Measurements from ENCODE around the gene NFIB. TPM values are rescaled to one million over a fixed set of nuclear protein-coding genes. Genes with fewer than 3 reads are reported as not detected.

The NFIB gene
- total RNA-seq, 1 experiment from 2014 or later: 18.6 TPM

DNA sequence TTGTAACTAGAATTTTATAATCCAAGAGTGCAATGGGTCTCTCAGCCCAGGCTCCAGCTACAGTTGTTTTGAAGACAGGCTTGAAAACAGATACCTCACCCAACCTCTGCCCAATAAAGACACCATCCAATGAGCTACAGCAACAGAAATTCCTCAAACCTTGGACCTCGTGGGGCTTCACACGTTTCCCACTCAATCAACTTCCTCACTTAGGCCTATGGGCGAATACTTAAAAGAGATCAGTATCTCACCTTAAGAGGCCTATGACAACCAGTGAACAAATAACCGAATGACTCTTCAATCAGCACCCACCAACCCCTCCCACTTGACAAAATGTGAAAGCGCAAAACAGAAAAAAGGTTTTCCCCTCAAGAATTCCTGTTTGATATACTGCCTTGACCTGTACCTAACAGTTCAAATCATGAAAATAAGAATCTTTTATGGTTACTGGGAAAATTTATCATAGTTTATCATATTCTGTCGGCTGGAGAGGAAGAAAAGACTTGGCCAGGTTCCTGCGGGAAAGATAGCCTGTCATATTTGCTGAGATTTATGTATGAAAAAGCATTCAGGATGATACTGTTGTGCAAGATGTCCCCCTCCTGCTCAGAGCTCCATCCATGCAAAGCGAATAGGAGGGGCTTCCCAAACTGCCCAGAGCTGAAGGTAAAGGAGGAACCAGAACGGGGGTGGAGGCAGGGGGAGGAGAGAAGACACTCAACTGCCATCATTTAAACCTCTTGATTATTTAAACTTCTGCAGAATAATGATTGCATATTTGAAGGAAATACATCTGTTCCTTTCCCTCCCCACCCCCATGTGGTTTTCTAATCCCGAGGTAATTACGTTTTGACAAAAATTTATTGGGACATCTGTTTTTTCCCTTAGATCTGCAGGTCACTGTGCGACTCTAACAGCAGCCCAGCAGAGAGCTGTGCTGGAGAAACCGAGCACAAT lies 256.3 kb downstream of the NFIB start:
- no peaks in the 10 kb centered on the region for H3K27me3 ChIP-seq (ENCODE audit: low read length)
- no peak for TF ChIP-seq EZH2phosphoT487 (IDR thresholded peaks at IDR 0.05; ENCODE audit: borderline replicate concordance, low read length)
- TF ChIP-seq, protein P1, sequence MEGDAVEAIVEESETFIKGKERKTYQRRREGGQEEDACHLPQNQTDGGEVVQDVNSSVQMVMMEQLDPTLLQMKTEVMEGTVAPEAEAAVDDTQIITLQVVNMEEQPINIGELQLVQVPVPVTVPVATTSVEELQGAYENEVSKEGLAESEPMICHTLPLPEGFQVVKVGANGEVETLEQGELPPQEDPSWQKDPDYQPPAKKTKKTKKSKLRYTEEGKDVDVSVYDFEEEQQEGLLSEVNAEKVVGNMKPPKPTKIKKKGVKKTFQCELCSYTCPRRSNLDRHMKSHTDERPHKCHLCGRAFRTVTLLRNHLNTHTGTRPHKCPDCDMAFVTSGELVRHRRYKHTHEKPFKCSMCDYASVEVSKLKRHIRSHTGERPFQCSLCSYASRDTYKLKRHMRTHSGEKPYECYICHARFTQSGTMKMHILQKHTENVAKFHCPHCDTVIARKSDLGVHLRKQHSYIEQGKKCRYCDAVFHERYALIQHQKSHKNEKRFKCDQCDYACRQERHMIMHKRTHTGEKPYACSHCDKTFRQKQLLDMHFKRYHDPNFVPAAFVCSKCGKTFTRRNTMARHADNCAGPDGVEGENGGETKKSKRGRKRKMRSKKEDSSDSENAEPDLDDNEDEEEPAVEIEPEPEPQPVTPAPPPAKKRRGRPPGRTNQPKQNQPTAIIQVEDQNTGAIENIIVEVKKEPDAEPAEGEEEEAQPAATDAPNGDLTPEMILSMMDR (conservative IDR thresholded peaks at IDR 0.05; ENCODE audit: low read depth, low read length): no peak
- TF ChIP-seq EZH2 (IDR thresholded peaks at IDR 0.05; ENCODE audit: low read length, unreplicated experiment): no peak

DNA sequence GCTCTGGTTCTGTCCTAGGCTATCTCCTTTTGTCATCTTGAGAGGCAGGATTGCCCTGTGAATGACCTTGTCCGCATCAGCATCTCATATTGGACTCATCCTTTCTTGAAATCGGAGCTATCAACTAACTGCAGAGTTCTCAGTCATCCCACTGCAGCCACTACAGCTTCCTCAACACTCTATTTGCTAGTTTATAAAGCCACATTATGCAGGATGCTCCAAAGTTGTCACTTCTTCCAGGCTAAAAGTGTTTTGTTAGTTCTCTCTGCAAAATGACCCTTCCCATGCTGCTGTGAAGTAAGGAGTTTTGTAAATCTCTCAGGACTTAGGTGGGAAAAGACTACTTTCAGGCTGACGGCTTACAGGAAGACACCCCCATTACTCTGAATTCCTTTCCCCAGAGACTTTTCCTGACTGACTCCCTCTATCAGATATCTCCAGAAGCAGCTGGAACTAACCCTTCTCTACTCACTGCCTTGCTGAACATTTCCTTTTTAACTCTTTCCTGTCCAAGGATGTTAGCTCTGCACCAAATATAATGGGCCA lies 257.6 kb downstream of the NFIB start:
- Histone ChIP-seq H3K27ac (ENCODE audit: low read length) (no peak overlapping the region), H2AFZ (ENCODE audit: low read length) (no peak overlapping the region), H3K27me3 (ENCODE audit: low read length) (no peaks in the 10 kb centered on the region), H3K4me1 (ENCODE audit: insufficient read depth, low read length) (peaks cover 6% of the 10 kb centered on the region; the same call in 1 of the 2 replicates), H3K4me3 (ENCODE audit: low read length) (no peak overlapping the region), H3K9ac (ENCODE audit: low read length) (no peak overlapping the region), H4K20me1 (ENCODE audit: low read length) (no peaks in the 10 kb centered on the region), H3K4me2 (ENCODE audit: low read length) (no peak overlapping the region), H3K9me2 (replicated peaks; ENCODE audit: low read length) (no peaks in the 10 kb centered on the region), H3K79me2 (ENCODE audit: low read length) (no peaks in the 10 kb centered on the region), H3K36me3 (ENCODE audit: low read depth, low read length) (no peaks in the 10 kb centered on the region), H3F3A (ENCODE audit: low read length, unreplicated experiment) (no peaks in the 10 kb centered on the region), H3K9me3 (ENCODE audit: low read length) (no peaks in the 10 kb centered on the region)
- no peak for TF ChIP-seq EZH2 (IDR thresholded peaks at IDR 0.05; ENCODE audit: low read length, unreplicated experiment)
- TF ChIP-seq, protein P1 (conservative IDR thresholded peaks at IDR 0.05; ENCODE audit: low read depth, low read length): no peak
- no peak for TF ChIP-seq EZH2phosphoT487 (IDR thresholded peaks at IDR 0.05; ENCODE audit: borderline replicate concordance, low read length)
- ChIA-PET POLR2A (ENCODE audit: unreplicated experiment) (no interaction called here), CTCF (no interaction called here)
- intact Hi-C loops (cut with micrococcal nuclease): no loop called here
- DNase-seq: no peak
- no peak for ATAC-seq
- BruUV-seq (replicated peaks): no TSS peak

More for the DNA sequence above, 256.3 kb downstream of the NFIB start:
- ChIA-PET POLR2A (ENCODE audit: unreplicated experiment) (no interaction called here), CTCF (no interaction called here)
- H3K9ac ChIP-seq (ENCODE audit: low read length): no peak overlapping the region
- H3K36me3 ChIP-seq (ENCODE audit: low read depth, low read length): no peaks in the 10 kb centered on the region
- H3K4me2 ChIP-seq (ENCODE audit: low read length): no peak overlapping the region
- intact Hi-C loops (cut with micrococcal nuclease): no loop called here
- H3K9me2 ChIP-seq (replicated peaks; ENCODE audit: low read length): no peaks in the 10 kb centered on the region
- no peaks in the 10 kb centered on the region for H3F3A ChIP-seq (ENCODE audit: low read length, unreplicated experiment)
- BruUV-seq (replicated peaks): no TSS peak
- no peaks in the 10 kb centered on the region for H3K9me3 ChIP-seq (ENCODE audit: low read length)
- no peak overlapping the region for H3K27ac ChIP-seq (ENCODE audit: low read length)
- DNase-seq (no peak), ATAC-seq (no peak)
- H2AFZ ChIP-seq (ENCODE audit: low read length): no peak overlapping the region
- no peaks in the 10 kb centered on the region for H3K79me2 ChIP-seq (ENCODE audit: low read length)
- peaks cover 4% of the 10 kb centered on the region for H3K4me1 ChIP-seq (ENCODE audit: insufficient read depth, low read length)
- no peak overlapping the region for H3K4me3 ChIP-seq (ENCODE audit: low read length)
- H4K20me1 ChIP-seq (ENCODE audit: low read length): no peaks in the 10 kb centered on the region

DNA sequence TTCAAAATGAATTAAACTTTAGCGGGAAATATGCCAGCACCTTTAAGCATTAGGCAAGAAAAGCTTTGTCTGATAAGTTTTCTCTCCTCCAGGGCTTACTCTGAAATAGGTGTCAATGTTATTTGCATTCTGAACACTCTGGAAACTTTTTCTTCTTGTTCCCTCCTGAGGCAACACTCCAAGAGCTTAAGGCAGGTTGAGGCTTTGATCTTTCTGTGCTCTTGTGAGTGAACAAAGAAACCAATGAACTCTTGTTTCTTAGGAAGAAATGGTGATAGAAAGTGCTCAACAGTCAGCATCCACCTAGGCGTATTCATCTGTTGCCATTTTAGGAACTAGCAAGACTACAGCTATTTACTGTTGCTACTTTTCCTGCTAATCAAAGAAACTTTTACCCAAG lies 259.8 kb downstream of the NFIB start:
- ChIA-PET CTCF (no interaction called here), POLR2A (ENCODE audit: unreplicated experiment) (no interaction called here)
- Histone ChIP-seq H2AFZ (ENCODE audit: low read length) (no peak overlapping the region), H3K27ac (ENCODE audit: low read length) (no peak overlapping the region), H3K4me1 (ENCODE audit: insufficient read depth, low read length) (peaks cover 11% of the 10 kb centered on the region; the same call in 1 of the 2 replicates), H3K4me2 (ENCODE audit: low read length) (no peak overlapping the region), H3K9me2 (replicated peaks; ENCODE audit: low read length) (no peaks in the 10 kb centered on the region), H3K36me3 (ENCODE audit: low read depth, low read length) (no peaks in the 10 kb centered on the region), H4K20me1 (ENCODE audit: low read length) (no peaks in the 10 kb centered on the region), H3K27me3 (ENCODE audit: low read length) (no peaks in the 10 kb centered on the region), H3F3A (ENCODE audit: low read length, unreplicated experiment) (no peaks in the 10 kb centered on the region), H3K9ac (ENCODE audit: low read length) (no peak overlapping the region), H3K79me2 (ENCODE audit: low read length) (no peaks in the 10 kb centered on the region), H3K4me3 (ENCODE audit: low read length) (no peak overlapping the region), H3K9me3 (ENCODE audit: low read length) (no peaks in the 10 kb centered on the region)
- DNase-seq (no peak), ATAC-seq (no peak)
- no peak for TF ChIP-seq EZH2 (IDR thresholded peaks at IDR 0.05; ENCODE audit: low read length, unreplicated experiment)
- no TSS peak for BruUV-seq (replicated peaks)
- intact Hi-C loops (cut with micrococcal nuclease): no loop called here

Data from PC-3 (cell line).